Upper lobe of left lung (tissue), 4 donors: ENCODE measurements around the gene IER3IP1.

Source experiments
- POLR2AphosphoS5 ChIP-seq, 2 donors: sonication (generic); formaldehyde crosslinking; IDR thresholded peaks; one replicate each; pipeline ENCODE4 v1.5.1; 2017; ENCODE audit warnings: antibody characterized with exemption in 2 of 2
- TF ChIP-seq, protein P1 (sequence below), 6 experiments: fragments of 450-650 bp in 4 of 6; fragments of 200-600 bp in 2 of 6; sonication (generic) in 2 of 6; IDR thresholded peaks; one replicate each; pipeline ENCODE4 v1.5.1; 2016 to 2019; ENCODE audit warnings: antibody characterized with exemption in 6 of 6

DNA sequence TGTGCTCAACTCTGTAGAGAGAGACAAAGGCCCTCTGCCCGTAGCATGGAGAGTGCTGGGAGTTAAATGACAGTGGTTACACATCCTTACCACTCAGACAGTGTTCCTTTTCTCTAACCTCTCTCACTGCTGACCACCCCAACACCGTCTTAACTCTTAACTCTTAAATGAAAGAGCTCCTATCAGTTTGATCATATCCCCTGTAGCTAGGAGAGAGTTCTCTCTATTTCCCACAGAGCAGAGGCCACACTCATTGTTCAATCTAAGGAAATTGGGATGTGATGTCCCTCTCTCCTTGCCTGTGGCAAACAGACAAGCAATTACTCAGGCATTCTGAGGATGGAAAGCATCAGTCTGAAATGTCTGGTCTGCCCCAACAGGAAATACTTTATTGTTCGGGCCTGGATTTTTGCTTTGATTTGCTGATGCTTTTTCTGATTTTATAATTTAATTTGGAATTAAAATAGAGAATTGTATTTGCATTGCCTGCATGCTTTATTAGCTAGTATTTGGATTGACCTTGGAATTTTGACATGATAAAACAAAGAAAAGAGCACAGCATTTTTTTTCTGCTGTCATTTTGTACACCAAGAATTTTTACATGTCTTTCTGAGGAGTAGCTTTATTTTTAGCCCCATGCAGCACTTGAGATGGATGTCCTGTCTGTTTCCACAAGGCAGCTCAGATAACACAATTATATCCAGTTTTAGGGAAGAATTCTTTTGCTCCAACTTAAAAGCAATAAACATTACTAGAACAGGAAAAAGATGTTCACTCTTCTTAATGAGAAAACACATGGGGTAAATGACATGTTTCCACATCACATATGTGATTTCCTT lies 27.7 kb upstream of the IER3IP1 start:
- TF ChIP-seq, protein P1, sequence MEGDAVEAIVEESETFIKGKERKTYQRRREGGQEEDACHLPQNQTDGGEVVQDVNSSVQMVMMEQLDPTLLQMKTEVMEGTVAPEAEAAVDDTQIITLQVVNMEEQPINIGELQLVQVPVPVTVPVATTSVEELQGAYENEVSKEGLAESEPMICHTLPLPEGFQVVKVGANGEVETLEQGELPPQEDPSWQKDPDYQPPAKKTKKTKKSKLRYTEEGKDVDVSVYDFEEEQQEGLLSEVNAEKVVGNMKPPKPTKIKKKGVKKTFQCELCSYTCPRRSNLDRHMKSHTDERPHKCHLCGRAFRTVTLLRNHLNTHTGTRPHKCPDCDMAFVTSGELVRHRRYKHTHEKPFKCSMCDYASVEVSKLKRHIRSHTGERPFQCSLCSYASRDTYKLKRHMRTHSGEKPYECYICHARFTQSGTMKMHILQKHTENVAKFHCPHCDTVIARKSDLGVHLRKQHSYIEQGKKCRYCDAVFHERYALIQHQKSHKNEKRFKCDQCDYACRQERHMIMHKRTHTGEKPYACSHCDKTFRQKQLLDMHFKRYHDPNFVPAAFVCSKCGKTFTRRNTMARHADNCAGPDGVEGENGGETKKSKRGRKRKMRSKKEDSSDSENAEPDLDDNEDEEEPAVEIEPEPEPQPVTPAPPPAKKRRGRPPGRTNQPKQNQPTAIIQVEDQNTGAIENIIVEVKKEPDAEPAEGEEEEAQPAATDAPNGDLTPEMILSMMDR (IDR thresholded peaks at IDR 0.05): no peak
- TF ChIP-seq POLR2AphosphoS5 (IDR thresholded peaks at IDR 0.05): no peak
